ENCODE measurements around the gene SF3B2.

DNA sequence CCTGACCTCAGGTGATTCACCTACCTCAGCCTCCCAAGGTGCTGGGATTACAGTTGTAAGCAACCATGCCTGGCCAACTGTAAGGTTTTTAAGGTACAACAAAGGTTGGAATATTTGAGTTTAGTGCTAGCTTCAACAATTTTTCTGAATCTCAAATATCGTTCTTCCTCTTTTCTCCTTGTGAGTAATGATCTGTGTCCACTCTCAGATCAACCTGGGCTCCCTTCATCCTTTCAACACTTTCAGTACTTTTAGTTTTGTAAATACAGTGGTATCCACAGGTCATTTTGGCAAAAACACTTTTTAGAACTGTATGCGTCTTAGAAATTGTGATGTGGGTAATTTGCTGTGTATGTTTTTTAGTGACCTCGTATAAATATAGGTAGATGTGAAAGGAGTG is 25.8 kb downstream of the SF3B2 start:
- TF ChIP-seq FOSL2 (IDR thresholded peaks at IDR 0.05) (no peak), FOSL2 (CRISPR knock-in tag; IDR thresholded peaks at IDR 0.05) (no peak), BHLHE40 (IDR thresholded peaks at IDR 0.05; ENCODE audit: low read depth, low read length) (no peak), POLR2A (IDR thresholded peaks at IDR 0.05; ENCODE audit: low read length) (no peak)

All from A549 (cell line).